ENCODE measurements around the gene AKR1C1.
"Not testable (repeated sequence)": the region's sequence is repeated elsewhere in the genome, so short reads cannot be mapped to it uniquely, and the experiment has no call there.

AKR1C1 gene

DNA sequence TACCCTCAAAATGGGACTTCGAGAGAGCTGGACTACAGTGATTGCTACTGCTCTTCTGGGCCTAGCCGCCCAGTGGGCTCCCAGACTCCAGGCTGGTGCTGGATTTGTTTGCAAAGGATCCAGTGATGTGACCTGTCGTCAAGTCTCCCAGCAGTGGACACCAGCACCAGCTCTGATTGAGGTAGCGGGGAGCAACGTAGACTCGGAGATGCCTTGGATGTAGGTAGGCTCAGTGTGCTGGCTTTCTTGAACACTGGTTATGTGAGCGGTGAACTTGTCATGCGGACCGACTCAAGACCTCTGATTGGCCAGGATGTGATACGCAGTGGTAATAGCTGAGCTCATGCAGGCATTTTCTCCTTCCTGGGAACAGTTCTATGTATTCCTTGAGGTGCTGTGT is 21.0 kb downstream of the AKR1C1 start:
- DNase-seq (ENCODE audit: low spot score) = no peak

DNA sequence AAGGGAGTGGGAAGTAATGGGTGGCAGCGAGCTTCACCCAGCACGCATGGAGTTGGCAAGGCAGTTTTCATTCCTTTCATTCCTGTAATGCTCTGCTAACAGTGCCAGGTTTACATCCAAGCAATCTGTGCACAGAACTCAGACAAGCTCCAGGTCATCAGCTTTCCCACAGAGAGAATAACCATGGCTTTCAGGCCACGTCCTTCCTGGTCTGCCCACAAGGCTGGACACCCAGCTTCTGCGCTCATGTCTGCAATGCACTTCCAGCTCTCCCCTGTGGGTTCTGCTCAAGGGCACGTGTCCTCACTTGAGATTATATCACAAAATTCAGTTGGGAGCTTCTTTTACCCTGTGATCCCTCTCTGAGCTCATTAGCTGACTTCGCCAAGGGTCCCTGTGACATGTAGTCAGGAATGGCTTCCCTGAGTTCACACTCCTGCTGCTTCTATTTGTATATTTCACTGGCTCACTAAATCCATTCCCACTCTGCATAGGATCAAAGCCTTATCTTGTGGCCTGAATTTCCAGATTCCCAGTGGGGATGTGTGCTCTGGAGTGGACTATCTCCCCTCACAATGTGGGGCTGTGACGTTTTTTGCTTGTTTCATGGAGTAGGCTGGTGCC is 21.9 kb downstream of the AKR1C1 start:
- DNase-seq (ENCODE audit: low spot score) = no peak

DNA sequence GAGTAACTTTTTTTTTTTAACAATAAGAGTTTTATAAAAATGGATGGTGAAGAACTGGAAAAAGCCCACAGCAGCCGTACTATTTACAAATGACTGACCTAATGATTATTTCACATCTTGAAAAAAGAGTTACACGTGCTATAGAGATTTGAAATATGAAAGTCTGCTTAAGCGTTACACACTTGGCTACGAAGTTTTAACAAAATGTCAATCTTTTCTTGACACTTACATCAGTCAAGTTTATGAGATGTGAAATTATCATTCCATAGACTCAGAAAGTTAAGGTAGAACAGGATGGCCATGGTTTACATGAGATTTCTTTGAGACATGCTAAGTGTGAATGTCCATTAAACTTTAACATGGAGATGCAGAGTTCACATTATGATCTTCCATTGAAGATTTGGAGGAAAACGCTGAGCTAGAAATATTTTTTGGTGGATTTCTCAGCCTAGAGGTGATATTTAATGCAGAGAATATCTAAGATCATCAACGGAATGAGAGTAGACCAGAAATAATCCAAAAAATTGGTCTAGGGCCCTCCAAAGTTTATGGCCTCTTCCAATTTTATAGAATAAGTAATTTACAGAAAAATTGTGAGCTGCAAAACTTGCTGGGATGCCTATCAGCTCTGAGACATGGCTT is 24.9 kb downstream of the AKR1C1 start:
- DNase-seq (ENCODE audit: low spot score) = not testable (repeated sequence)

DNA sequence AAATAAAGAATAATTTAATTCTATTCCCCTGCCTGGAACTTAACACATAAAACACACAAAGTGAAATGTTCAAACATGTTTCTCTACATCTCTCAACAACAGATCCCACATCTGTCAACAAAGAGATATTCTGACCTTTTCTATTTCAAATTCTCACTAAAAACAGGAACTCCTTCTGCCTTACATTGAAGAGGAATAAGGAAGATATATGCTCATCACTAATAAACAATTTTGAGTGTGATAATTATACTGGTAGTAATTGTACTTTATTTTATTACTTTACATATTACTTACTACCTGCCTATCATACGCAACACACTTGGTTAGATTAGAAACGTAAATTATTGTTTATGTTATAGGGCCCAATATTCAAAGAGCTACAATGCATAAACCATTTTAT is 27.0 kb downstream of the AKR1C1 start:
- DNase-seq (ENCODE audit: low spot score) = no peak

DNA sequence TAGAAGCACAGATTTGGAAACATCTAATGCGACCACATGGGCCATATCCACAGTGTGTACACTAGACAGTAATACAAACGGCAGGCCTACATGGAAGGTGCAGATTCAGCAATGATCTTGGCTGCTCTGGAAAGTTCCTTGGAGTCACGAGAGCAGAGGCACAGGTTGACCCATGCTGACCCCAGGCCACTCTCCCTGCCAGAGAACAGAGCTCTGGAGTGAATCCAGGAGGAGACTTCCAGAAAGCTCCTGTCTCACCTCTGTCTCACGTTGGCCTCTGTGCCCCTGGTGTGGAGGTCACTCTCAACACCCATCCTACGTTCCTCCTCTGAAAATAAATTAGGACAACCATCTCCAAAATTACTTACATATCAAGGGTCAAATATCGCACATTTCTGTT is 28.2 kb downstream of the AKR1C1 start:
- DNase-seq (ENCODE audit: low spot score) = not testable (repeated sequence)

DNA sequence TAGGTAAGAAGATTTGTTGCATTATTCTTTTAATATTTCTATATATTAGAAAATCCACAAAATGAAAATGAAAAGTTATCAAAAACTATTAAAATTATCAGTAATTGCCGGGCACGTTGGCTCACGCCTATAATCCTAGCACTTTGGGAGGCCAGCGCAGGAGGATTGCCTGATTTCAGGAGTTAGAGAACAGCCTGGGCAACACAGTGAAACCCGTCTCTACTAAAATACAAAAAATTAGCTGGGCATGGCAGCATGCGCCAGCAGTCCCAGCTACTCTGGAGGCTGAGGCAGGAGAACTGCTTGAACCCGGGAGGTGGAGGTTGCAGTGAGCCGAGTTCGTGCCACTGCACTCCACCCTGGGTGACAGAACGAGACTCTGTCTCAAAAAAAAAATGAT is 29.3 kb downstream of the AKR1C1 start:
- DNase-seq (ENCODE audit: low spot score) = not testable (repeated sequence)

DNA sequence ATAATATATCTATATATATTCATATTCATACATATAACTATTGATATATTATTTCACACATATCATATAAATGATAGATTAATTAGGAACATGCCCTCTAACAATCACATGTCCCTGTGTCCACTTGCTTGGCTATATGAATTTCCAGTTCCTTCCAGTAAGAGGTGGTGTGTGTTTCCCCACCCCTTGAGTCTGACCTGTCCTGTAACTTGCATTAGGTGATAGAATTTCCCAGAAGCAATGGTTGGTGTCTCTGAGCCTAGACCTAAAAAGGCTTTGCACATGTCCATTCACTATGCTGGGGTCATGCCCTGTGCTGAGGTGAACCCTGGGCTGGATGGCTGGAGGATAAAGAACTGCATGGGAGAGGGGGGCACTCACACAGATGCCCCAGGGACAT is 31.0 kb downstream of the AKR1C1 start:
- not testable (repeated sequence) for DNase-seq (ENCODE audit: low spot score)

DNA sequence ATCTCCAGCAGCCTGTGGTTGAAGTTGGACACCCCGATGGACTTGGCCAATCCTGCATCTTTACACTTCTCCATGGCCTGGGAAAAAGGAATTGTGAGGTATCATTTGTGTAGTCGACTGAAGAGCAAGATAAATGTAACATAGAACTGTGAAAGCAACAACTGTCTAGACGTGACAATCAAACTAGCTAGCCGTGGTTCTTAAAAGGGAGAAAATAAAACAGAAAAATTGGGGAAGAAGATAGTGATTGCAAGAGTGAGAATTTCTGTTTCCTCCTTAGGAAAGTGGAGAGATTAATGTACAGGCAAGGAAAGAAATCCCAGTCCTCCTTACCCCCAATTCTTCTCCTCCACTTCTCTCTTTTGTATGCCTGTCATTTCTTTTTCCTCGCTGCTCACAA is 35.5 kb downstream of the AKR1C1 start:
- no peak for DNase-seq (ENCODE audit: low spot score)

DNA sequence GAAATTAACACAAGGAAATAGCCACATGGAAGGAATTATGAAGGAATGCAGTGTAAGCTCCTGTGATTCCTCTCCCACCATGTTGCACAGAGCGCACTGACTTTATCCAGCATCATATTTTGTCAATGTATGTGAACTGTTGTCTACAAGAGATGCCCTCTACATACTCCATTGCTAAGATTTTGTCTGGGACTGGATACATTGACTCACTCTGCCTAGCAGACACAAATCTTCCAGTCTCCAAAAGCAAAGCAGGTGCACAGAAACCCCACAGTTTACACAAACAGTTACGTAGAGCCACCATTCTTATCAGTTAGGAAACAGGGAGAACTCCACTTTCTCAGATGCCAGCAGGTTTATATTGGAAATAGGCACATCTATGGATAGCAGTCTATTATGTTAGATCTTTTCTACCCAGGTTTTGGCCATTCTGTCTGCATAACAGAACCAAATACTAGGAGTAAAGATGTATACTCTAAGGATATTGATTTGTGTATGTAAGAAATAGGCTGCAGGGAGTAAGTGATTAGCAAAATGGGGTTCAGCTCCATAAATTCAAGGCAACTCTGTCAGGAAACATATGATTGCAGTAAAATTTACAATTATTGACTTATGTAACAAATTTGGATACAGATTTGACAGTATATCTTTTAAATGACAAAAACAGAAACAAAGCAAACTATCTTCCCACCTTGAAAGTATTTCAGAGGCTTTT is 39.0 kb downstream of the AKR1C1 start:
- no peak for DNase-seq (ENCODE audit: low spot score)

DNA sequence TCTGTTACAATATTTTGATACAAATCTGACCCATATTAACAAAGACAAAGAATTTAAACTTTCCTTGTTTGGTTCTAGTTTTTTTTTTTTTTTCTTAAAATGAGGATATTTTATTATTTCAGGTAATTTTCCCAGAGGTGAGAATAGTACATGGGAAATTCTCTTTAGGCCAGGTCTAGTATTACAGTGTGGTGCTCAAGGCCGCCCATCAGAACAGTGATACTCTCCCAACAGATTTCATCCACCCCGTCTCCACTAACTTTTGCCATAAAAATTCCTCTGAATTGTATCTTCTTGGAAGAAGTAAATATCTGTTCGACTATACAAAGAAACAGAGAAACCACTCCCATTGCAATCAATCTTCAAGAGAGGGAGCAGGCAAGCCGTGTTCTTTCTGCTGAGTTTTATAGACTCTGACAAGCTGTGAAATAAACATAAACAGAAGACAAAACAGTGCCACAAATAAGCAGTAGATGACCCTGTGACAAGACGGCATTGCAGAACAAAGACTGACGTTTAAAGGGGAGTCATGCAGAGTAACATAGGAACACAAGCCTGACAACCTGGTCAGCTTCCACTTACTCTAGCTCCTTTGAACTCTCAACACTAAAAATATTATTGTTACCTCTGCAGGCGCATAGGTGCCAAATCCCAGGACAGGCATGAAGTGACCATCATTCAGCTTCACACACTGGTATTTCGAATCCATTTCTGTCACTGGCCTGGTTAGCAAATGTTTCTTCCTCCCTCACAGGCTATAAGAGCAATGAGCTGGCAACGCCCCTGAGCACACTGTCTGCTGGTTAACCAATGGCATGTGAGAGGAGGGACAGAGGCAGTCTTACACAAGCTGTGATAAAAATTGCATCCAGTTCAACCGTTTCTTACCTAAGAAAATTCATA is 40.2 kb downstream of the AKR1C1 start, which contains the start of gene AKR1C2:
TSS of gene AKR1C2 (minus strand) at position 731 of the 903 bp plus-strand sequence. CDS start at position 709, 22 bp downstream.
- not testable (repeated sequence) for DNase-seq (ENCODE audit: low spot score)

DNA sequence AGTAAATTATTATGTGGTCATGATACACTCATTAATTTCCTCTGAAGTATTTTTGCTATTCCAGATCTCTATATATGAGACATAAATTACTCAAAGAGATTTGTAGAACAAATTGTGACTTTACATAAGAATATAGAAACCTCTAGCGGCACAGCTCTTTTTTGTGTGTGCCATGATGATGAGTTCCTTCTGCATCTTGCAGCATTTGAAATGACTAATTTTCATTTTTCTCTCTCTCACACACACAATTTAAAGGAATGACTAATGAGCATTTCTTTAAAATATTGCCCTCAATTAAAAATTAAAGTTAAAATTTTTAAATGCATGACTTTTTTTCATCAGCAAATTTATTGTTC is 40.8 kb downstream of the AKR1C1 start:
- not testable (repeated sequence) for DNase-seq (ENCODE audit: low spot score)

DNA sequence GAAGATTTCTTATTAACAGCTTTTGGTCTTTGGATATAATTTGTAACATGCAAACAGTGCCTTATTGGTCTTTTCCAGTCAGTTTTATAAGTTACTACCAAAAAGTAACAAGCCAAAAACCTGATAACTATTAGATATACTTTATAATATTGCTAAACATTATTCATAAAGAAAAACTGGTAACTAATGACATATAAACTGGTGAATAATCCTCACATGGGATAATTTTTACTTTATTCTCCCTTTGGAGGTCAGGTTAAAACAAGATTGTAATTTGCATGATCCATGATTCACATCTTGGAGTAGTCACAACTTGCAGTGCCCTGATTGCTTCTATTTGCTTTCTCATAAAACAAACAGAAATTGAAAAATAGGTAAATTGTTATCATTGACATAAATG is 41.3 kb downstream of the AKR1C1 start:
- DNase-seq (ENCODE audit: low spot score) = not testable (repeated sequence)

DNA sequence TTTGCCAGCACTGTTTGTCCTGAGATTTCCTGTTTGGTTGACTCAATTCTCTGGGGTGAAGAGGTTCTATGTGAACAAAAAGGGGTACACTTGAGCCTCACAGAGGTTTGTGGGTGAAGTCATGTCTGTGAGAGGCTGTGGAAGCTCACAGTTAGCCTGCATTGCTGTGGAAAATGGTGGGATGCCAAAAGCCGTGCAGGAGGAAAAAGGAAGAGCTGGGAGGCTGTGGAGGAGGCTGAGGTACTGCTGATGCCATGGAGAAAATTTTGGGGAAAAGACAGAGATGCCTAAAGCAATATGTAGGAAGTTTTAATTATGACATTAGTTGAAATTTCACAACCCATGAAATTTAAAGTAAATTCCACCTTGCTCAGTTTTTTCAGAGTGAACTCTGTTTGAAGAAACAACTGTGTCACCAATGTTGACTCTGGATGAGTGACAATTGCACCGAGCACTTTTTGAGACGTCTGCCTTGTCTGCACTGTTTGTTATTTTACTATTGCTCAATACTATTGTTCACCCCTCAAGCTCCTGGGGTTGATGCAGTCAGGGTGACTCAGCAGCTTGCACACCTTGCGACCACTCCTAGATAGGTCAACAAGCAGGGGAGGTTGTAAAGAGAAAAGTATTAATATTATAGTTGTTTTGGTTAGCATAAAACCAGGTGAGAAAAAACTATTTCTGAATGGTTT is 45.8 kb downstream of the AKR1C1 start:
- DNase-seq (ENCODE audit: low spot score) = not testable (repeated sequence)

DNA sequence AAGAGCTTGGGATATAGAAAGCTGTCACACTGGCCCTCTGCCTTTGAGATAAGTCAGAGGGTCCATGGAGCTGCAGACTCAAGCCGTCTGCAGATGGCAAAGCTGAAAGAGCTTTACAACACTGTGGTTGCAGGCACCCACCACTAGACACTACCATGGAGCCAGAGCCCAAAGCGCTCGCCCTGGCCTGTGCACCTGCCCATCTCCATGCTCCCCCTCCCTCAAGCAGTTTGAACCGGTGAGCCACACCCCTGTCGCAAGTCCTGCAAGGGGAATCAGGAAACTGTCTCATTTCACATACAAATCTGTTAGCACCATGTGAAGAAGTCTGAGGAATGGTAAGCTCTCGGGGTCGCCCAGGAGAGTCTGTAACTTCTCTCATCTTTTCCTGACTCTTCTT is 46.8 kb downstream of the AKR1C1 start:
- not testable (repeated sequence) for DNase-seq (ENCODE audit: low spot score)

DNA sequence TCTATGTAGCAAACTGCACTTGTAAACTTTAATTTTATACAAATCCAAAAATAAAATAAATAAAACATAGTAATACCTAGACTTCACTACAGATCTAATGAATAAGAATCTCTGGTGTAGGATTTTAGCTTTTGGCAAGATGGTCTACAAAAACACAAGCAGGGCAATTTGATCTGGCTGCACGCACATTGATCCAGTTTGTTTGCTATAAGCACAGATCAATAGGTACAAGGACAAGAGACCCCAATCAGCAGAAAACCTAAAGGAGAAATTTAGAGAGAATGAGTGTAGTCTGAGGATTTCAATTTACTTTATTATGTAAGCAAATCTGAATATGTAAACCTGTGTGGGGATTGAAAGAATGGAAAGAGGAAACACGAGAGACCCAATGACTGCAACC is 48.2 kb downstream of the AKR1C1 start:
- not testable (repeated sequence) for DNase-seq (ENCODE audit: low spot score)

DNA sequence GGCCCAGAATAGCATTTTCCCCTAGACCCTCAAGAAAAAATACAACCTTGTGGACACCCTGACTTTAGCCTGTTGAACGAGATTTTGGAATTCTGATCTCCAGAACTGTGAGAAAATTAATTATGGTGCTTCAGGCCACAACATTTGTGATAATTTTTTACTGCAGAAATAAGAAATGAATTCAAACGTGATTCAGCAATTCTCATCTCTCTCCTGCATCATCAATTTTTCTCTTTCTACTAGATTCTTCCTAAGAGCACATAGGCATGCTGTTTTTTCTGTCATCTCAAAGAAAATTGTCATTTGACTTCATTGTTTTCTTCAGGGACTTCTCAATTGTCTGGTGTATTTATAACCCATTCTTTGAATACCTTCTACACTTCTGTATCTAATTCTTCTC is 49.4 kb downstream of the AKR1C1 start:
- no peak for DNase-seq (ENCODE audit: low spot score)

DNA sequence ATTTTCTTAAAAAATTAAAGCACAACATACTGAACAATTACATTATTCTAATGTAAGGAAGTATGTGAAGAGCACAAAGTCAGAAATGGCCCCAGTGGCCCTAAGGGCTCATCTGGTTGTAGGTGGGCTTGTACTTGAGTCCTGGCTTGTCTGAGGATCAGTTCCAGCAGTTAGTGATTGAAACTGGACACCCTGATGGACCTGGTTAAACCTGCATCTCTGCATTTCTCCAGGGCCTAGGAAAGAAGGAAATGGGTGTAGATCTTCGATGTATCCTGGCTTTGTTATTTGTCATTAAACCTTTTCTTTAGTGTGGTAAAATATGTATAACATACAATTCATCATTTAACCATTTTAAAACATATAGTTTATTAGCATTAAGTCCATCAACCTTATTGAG is 50.2 kb downstream of the AKR1C1 start:
- no peak for DNase-seq (ENCODE audit: low spot score)

DNA sequence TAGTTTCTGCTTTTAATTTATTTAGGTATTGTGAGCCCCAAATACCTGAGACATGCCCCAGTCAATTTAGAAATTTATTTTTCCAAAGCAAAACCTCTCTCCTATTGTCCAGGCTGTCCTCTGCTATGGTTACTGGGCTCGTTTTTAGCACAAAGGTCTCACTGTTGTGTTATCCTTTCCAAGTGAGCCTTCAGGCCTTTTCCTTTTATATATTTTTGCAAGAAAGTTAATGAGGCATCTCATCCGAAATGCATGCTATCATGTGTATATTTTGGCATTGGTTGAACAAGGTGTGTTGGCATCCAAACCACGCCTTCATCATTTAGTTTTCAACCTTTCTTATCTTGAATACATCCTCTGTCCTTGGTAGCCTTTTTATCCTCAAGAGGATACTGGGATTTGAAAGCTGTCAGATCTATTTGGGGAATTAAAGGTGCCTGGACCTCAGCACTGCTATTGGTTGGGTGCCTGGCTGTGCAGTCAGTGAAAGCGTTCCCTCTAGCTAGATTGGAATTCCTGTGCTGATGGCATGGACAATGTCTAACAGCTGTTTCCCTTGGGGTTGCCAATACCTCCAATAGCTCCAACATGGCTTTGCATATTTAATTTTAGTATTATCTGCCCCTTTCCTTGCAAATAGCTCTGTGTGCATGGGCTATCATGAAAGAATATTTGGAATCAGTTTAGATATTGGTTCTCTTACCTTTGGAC is 51.1 kb downstream of the AKR1C1 start:
- not testable (repeated sequence) for DNase-seq (ENCODE audit: low spot score)

DNA sequence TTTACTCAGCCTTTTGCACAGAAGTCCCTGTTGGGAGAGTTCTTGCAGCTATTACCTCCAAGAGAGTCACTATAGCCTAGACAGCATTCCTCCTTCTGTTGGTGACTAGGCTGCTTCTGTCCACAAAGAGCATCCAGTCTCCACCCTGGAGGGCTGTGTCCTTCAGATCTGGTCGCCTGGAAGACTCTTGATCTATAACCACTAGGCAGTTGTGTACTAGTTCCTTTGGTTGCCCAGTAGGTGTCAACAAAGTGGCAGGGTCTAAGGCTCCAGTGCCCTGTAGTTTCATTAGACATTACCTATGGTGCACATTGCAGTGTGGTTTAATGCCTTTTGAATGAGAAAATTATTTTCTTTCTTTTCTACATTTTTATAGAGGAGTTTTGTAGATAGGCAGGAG is 51.7 kb downstream of the AKR1C1 start:
- DNase-seq (ENCODE audit: low spot score) = no peak

DNA sequence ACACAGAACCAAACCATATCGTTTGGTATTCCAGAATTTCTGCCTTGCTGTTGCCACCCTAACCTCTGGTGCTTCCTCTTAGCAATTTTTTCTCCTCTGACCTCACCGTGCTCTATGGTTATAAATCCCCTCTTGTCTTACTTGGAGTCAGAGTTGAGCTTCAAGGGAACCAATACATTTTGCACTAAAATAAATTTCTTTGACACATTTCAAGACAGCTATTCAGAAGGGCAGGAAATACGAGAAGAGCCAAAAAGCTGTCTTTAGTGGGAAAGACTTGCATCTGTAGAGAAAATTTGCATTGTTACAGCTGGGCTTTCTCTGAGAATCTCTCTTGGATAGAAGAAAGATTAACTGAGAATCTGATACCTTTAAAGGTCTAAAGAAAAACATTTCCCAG is 54.9 kb downstream of the AKR1C1 start:
- DNase-seq (ENCODE audit: low spot score) = no peak

DNA sequence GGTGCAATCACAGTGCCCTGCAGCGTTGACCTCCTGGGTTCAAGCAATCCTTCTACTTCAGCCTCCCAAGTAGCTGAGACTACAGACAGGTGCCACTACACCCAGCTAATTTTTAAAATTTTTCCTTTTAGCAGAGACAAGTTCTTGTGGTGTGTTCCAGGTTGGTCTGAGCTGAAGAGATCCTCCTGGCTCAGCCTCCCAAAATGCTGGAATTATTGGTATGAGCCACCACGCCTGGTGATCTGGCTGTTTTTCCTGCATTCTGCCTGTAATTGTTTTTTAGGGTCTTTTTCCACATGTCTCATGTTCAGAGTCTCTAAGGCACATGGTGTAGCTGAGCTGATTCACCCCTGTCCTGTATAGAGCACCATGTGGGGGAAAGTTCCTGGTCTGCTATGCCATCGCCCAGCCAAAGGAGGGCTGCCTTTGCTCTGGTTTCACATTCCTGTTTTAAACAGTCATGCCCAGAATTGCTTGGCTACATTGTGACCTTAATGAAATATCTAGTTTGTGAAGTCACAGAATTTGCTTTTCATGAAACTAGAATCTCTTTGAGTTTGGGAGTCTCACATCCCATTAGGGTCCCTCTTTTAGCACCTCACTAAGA is 55.6 kb downstream of the AKR1C1 start:
- DNase-seq (ENCODE audit: low spot score) = not testable (repeated sequence)

Measured in kidney capillary endothelial cell (primary cell).